Measurements from ENCODE around the gene OR4A16.

OR4A16 gene, protein sequence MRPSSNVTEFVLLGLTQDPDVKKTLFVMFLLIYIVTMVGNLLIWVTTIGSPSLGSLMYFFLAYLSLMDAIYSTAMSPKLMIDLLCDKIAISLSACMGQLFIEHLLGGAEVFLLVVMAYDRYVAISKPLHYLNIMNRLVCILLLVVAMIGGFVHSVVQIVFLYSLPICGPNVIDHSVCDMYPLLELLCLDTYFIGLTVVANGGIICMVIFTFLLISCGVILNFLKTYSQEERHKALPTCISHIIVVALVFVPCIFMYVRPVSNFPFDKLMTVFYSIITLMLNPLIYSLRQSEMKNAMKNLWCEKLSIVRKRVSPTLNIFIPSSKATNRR

DNA sequence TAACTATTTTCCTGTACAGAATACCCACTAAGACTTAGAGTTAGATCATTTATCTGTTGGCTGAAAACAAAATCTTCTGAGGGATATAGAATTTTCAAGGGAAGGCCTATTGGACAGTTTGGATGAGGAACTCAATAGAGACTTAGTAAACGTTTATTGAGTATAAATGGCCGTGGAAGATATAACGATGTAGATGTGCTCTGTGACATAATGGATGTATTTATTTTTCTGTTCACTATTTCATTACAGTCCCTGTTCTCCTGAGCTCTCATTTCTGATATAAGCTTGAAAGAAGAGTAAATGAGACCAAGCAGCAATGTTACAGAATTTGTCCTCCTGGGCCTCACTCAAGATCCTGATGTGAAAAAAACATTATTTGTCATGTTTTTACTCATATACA, at the start of gene OR4A16:
Gene OR4A16, plus strand, starts transcription at position 301 of the 400 bp plus-strand sequence. Its CDS starts 0 bp downstream, at position 301.
- no peak within 1 kb of the TSS for H3K9ac ChIP-seq (ENCODE audit: low read length)
- H3K79me2 ChIP-seq (ENCODE audit: insufficient read depth, low read length): no peaks in the 10 kb centered on the region
- no peaks in the 10 kb centered on the region for H3F3A ChIP-seq (ENCODE audit: insufficient read depth)
- no peak within 1 kb of the TSS for H2AFZ ChIP-seq (ENCODE audit: low read depth, low read length, severe bottlenecking)
- H4K20me1 ChIP-seq (ENCODE audit: low read depth, low read length): no peaks in the 10 kb centered on the region
- no peak within 1 kb of the TSS for H3K4me3 ChIP-seq (ENCODE audit: insufficient read depth, low read length, poor library complexity, severe bottlenecking)
- TF ChIP-seq, protein P1, sequence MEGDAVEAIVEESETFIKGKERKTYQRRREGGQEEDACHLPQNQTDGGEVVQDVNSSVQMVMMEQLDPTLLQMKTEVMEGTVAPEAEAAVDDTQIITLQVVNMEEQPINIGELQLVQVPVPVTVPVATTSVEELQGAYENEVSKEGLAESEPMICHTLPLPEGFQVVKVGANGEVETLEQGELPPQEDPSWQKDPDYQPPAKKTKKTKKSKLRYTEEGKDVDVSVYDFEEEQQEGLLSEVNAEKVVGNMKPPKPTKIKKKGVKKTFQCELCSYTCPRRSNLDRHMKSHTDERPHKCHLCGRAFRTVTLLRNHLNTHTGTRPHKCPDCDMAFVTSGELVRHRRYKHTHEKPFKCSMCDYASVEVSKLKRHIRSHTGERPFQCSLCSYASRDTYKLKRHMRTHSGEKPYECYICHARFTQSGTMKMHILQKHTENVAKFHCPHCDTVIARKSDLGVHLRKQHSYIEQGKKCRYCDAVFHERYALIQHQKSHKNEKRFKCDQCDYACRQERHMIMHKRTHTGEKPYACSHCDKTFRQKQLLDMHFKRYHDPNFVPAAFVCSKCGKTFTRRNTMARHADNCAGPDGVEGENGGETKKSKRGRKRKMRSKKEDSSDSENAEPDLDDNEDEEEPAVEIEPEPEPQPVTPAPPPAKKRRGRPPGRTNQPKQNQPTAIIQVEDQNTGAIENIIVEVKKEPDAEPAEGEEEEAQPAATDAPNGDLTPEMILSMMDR (IDR thresholded peaks at IDR 0.05; ENCODE audit: insufficient read depth, low read length, poor library complexity, severe bottlenecking): no peak
- no peak for TF ChIP-seq EZH2phosphoT487 (conservative IDR thresholded peaks at IDR 0.05; ENCODE audit: low read length)
- no peaks in the 10 kb centered on the region for H3K27me3 ChIP-seq (ENCODE audit: low read length)
- no peak within 1 kb of the TSS for H3K4me2 ChIP-seq (ENCODE audit: low read depth, low read length, poor library complexity, severe bottlenecking)
- H3K9me3 ChIP-seq (ENCODE audit: insufficient read depth, low read length): no peaks in the 10 kb centered on the region
- no peaks in the 10 kb centered on the region for H3K9me2 ChIP-seq (replicated peaks; ENCODE audit: insufficient read depth, low read length)
- no peak within 1 kb of the TSS for H3K27ac ChIP-seq (ENCODE audit: low read depth, low read length)
- H3K36me3 ChIP-seq (ENCODE audit: low read length): no peaks in the 10 kb centered on the region

DNA sequence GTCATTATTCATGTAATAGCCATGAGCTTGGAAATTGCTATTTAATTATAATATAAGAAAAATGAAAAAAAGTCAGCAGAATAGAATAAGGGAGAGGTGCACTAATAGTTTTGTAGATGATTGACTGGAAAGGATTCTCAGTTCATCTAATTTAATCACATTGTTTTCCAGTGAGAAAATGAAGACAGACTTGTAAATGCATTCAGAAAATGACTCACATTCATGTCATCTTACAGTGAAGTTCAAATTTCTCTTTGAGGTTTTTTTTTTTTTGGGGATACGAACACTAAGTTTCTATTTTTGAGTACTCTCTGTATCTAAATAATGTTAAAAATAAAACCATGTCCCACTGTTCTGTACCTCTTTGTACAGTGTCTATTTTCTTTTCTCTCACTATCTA, 18.5 kb upstream of the OR4A16 start:
- no peaks in the 10 kb centered on the region for H3K9me2 ChIP-seq (replicated peaks; ENCODE audit: insufficient read depth, low read length)
- H3K27me3 ChIP-seq (ENCODE audit: low read length): no peaks in the 10 kb centered on the region
- no peaks in the 10 kb centered on the region for H3K36me3 ChIP-seq (ENCODE audit: low read length)
- no peak overlapping the region for H2AFZ ChIP-seq (ENCODE audit: low read depth, low read length, severe bottlenecking)
- no peak overlapping the region for H3K4me3 ChIP-seq (ENCODE audit: insufficient read depth, low read length, poor library complexity, severe bottlenecking)
- no peaks in the 10 kb centered on the region for H3K79me2 ChIP-seq (ENCODE audit: insufficient read depth, low read length)
- no peaks in the 10 kb centered on the region for H3K9me3 ChIP-seq (ENCODE audit: insufficient read depth, low read length)
- H3F3A ChIP-seq (ENCODE audit: insufficient read depth): no peaks in the 10 kb centered on the region
- TF ChIP-seq EZH2phosphoT487 (conservative IDR thresholded peaks at IDR 0.05; ENCODE audit: low read length): no peak
- no peak overlapping the region for H3K27ac ChIP-seq (ENCODE audit: low read depth, low read length)
- H4K20me1 ChIP-seq (ENCODE audit: low read depth, low read length): no peaks in the 10 kb centered on the region
- H3K9ac ChIP-seq (ENCODE audit: low read length): no peak overlapping the region
- H3K4me2 ChIP-seq (ENCODE audit: low read depth, low read length, poor library complexity, severe bottlenecking): no peak overlapping the region

DNA sequence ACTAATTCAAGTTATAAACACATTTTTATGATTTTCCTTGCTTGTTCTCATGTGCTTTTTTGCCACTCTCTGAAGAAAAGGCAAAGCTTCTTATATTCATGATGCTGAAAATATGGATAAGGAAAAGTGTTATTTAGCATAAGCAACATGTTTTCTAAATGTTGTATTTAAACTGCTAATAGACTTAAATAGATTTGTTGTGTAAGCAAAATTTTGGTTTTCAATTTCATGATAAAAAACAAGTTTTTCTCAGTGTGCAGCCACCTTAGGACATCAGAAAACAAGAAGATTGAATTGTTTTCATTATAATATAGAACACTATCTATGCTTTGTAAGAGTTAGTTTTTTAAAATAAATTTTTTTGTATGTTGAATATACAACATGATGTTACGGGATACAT, 2.3 kb downstream of the OR4A16 start:
- TF ChIP-seq EZH2phosphoT487 (conservative IDR thresholded peaks at IDR 0.05; ENCODE audit: low read length): no peak
- TF ChIP-seq, protein P1 (IDR thresholded peaks at IDR 0.05; ENCODE audit: insufficient read depth, low read length, poor library complexity, severe bottlenecking): no peak
- H3K4me3 ChIP-seq (ENCODE audit: insufficient read depth, low read length, poor library complexity, severe bottlenecking): no peak overlapping the region
- H3K9me3 ChIP-seq (ENCODE audit: insufficient read depth, low read length): no peaks in the 10 kb centered on the region

DNA sequence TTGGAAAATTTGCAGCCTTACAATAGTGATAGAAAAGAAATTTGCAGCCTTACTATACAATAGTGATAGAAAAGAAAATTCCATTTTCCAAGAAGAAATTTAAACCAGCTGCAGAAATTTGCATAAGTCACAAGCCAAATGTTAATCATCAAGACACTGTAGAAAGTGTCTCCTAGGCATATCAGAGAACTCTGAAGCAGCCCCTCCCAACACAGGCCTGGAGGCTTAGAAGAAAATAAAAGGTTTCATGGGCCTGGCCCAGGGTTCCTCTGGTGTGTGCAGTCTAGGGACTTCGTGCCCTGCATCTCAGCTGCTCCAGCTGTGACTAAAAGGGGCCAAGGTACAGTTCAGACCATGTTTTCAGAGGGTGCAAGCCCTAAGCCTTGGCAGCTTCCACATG, 6.0 kb downstream of the OR4A16 start:
- no peaks in the 10 kb centered on the region for H3K9me2 ChIP-seq (replicated peaks; ENCODE audit: insufficient read depth, low read length)
- no peaks in the 10 kb centered on the region for H3K9me3 ChIP-seq (ENCODE audit: insufficient read depth, low read length)
- H2AFZ ChIP-seq (ENCODE audit: low read depth, low read length, severe bottlenecking): no peak overlapping the region
- no peaks in the 10 kb centered on the region for H3K27me3 ChIP-seq (ENCODE audit: low read length)
- H3K4me3 ChIP-seq (ENCODE audit: insufficient read depth, low read length, poor library complexity, severe bottlenecking): no peak overlapping the region
- no peaks in the 10 kb centered on the region for H3K79me2 ChIP-seq (ENCODE audit: insufficient read depth, low read length)
- TF ChIP-seq, protein P1 (IDR thresholded peaks at IDR 0.05; ENCODE audit: insufficient read depth, low read length, poor library complexity, severe bottlenecking): no peak
- no peak for TF ChIP-seq EZH2phosphoT487 (conservative IDR thresholded peaks at IDR 0.05; ENCODE audit: low read length)
- no peak overlapping the region for H3K27ac ChIP-seq (ENCODE audit: low read depth, low read length)
- H3F3A ChIP-seq (ENCODE audit: insufficient read depth): no peaks in the 10 kb centered on the region
- no peak overlapping the region for H3K4me2 ChIP-seq (ENCODE audit: low read depth, low read length, poor library complexity, severe bottlenecking)
- H3K9ac ChIP-seq (ENCODE audit: low read length): no peak overlapping the region
- H4K20me1 ChIP-seq (ENCODE audit: low read depth, low read length): no peaks in the 10 kb centered on the region
- H3K36me3 ChIP-seq (ENCODE audit: low read length): no peaks in the 10 kb centered on the region

More for the DNA sequence above, 2.3 kb downstream of the OR4A16 start:
- no peak overlapping the region for H2AFZ ChIP-seq (ENCODE audit: low read depth, low read length, severe bottlenecking)
- no peaks in the 10 kb centered on the region for H3F3A ChIP-seq (ENCODE audit: insufficient read depth)
- no peaks in the 10 kb centered on the region for H4K20me1 ChIP-seq (ENCODE audit: low read depth, low read length)
- no peaks in the 10 kb centered on the region for H3K9me2 ChIP-seq (replicated peaks; ENCODE audit: insufficient read depth, low read length)
- no peak overlapping the region for H3K27ac ChIP-seq (ENCODE audit: low read depth, low read length)
- no peaks in the 10 kb centered on the region for H3K27me3 ChIP-seq (ENCODE audit: low read length)
- H3K9ac ChIP-seq (ENCODE audit: low read length): no peak overlapping the region
- no peak overlapping the region for H3K4me2 ChIP-seq (ENCODE audit: low read depth, low read length, poor library complexity, severe bottlenecking)
- no peaks in the 10 kb centered on the region for H3K79me2 ChIP-seq (ENCODE audit: insufficient read depth, low read length)
- H3K36me3 ChIP-seq (ENCODE audit: low read length): no peaks in the 10 kb centered on the region

Measured in SU-DHL-6 (cell line).